Testis (tissue), 2 donors: ENCODE data around the gene ECEL1.

Source experiments
- CTCF ChIP-seq, 3 experiments: fragments of 450-650 bp in 2 of 3; fragments of 200-600 bp in 1 of 3; sonication (generic) in 1 of 3; IDR thresholded peaks; one replicate each; pipeline ENCODE4 v1.5.1; 2016 to 2019; ENCODE audit warnings: antibody characterized with exemption in 3 of 3, mild to moderate bottlenecking in 2 of 3, moderate library complexity in 1 of 3
- POLR2A ChIP-seq: fragments of 450-650 bp; IDR thresholded peaks from one replicate; pipeline ENCODE4 v1.6.1; 2017; ENCODE audit warnings: antibody characterized with exemption, mild to moderate bottlenecking, moderate library complexity

- no peak for TF ChIP-seq CTCF (IDR thresholded peaks at IDR 0.05)
- TF ChIP-seq POLR2A: no peak
These were observed 37.1 kb upstream of the ECEL1 start for GRCh38 chr2:232524771-232525170.
